ENCODE results near the gene SLC25A28.

DNA sequence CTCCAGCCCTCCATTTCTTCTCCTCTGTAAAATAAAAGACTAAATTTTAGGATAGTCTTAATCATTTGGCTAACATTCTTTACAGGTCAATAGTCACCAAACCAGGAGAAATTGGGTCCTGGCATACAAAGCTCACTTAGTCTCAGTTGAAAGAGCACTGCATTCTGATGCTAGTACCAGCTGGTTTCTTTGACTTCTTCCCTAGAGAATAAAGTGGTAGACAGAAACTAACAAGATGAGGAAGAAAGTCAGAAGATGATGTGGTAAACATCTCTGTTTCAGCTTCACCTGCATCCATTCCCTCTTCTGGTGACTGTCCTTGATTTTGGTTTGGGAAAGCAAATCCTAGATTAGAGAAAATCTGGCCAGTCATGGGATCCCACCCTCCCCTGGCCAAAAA is 50.3 kb downstream of the SLC25A28 start:
- TF ChIP-seq, protein P1, sequence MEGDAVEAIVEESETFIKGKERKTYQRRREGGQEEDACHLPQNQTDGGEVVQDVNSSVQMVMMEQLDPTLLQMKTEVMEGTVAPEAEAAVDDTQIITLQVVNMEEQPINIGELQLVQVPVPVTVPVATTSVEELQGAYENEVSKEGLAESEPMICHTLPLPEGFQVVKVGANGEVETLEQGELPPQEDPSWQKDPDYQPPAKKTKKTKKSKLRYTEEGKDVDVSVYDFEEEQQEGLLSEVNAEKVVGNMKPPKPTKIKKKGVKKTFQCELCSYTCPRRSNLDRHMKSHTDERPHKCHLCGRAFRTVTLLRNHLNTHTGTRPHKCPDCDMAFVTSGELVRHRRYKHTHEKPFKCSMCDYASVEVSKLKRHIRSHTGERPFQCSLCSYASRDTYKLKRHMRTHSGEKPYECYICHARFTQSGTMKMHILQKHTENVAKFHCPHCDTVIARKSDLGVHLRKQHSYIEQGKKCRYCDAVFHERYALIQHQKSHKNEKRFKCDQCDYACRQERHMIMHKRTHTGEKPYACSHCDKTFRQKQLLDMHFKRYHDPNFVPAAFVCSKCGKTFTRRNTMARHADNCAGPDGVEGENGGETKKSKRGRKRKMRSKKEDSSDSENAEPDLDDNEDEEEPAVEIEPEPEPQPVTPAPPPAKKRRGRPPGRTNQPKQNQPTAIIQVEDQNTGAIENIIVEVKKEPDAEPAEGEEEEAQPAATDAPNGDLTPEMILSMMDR (conservative IDR thresholded peaks at IDR 0.05; ENCODE audit: low read depth in 2 of 2), result no peak
- TF ChIP-seq REST (IDR thresholded peaks at IDR 0.05; ENCODE audit: unreplicated experiment) (no peak), EZH2phosphoT487 (IDR thresholded peaks at IDR 0.05; ENCODE audit: unreplicated experiment) (no peak), EZH2 (IDR thresholded peaks at IDR 0.05; ENCODE audit: low read depth, unreplicated experiment) (no peak)
